Left ventricle myocardium inferior (tissue), 1 donor: ENCODE measurements around the gene ZNF804A. TPM values are rescaled to one million over a fixed set of nuclear protein-coding genes. Genes with fewer than 3 reads are reported as not detected.

Experiments
- DNase-seq: peaks from one replicate; pipeline ENCODE4 v3.0.0-alpha.2; 2020
- H3K27ac ChIP-seq: fragments of 200-600 bp; replicated peaks from 2 replicates; pipeline ENCODE4 v1.8.0; 2021
- H3K27me3 ChIP-seq: fragments of 200-600 bp; 2 replicates; pipeline ENCODE4 v1.8.0; 2021; ENCODE audit warnings: low read depth
- H3K36me3 ChIP-seq: fragments of 200-600 bp; 2 replicates; pipeline ENCODE4 v1.8.0; 2021
- H3K4me1 ChIP-seq: fragments of 200-600 bp; 2 replicates; pipeline ENCODE4 v1.8.0; 2021
- H3K4me3 ChIP-seq: fragments of 200-600 bp; 2 replicates; pipeline ENCODE4 v1.8.0; 2021; ENCODE audit warnings: mild to moderate bottlenecking, moderate library complexity
- H3K9me3 ChIP-seq: fragments of 200-600 bp; replicated peaks from 2 replicates; pipeline ENCODE4 v1.8.0; 2021
- intact Hi-C: fragments of 100-400 bp; cut with micrococcal nuclease; formaldehyde crosslinking; loops from one replicate; pipeline ENCODE4 v1.11.0; 2022
- total RNA-seq: library from RNA; stranded (reverse); fragmentation: NEBNext Ultra II Directional; extraction: Animal tissue kit (Norgen Biotek cat#: 25700); gene quantifications from one replicate; pipeline ENCODE4 v1.2.1, GENCODE V29; 2021
- TF ChIP-seq, protein P1 (sequence below): fragments of 200-600 bp; IDR thresholded peaks from 2 replicates; pipeline ENCODE4 v1.8.0; 2021; ENCODE audit warnings: antibody characterized with exemption, mild to moderate bottlenecking, borderline replicate concordance
- donor health status: DM: no; HTN: yes; CAD: no; lungs with severe emphysema.

The ZNF804A gene
- total RNA-seq, 1 donor from 2014 or later = not detected

DNA sequence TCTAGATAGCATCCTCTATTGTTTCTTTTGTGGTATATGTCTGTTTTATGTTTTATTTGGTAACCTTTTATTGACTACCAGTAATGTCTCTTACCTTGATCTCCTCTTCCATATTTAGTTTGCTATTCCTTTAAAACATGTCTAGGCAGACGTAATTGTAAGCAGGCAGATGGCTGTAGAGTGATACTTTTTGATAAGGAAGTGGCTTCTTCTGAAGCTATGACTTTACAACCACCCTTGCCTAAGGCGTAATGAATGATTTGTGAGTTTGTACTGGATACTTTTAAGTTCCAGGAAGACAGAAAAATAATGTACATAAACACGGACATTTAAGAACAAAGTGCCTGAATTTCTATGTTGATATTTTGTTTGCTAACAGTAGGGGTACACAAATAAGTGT lies 85.6 kb downstream of the ZNF804A start:
- Histone ChIP-seq H3K9me3 (peaks cover 19% of the 10 kb centered on the region), H3K27ac (no peak overlapping the region), H3K27me3 (no peaks in the 10 kb centered on the region), H3K4me3 (no peak overlapping the region), H3K36me3 (no peaks in the 10 kb centered on the region), H3K4me1 (no peaks in the 10 kb centered on the region)
- DNase-seq = no peak
- intact Hi-C loops = no loop called here
- TF ChIP-seq, protein P1, sequence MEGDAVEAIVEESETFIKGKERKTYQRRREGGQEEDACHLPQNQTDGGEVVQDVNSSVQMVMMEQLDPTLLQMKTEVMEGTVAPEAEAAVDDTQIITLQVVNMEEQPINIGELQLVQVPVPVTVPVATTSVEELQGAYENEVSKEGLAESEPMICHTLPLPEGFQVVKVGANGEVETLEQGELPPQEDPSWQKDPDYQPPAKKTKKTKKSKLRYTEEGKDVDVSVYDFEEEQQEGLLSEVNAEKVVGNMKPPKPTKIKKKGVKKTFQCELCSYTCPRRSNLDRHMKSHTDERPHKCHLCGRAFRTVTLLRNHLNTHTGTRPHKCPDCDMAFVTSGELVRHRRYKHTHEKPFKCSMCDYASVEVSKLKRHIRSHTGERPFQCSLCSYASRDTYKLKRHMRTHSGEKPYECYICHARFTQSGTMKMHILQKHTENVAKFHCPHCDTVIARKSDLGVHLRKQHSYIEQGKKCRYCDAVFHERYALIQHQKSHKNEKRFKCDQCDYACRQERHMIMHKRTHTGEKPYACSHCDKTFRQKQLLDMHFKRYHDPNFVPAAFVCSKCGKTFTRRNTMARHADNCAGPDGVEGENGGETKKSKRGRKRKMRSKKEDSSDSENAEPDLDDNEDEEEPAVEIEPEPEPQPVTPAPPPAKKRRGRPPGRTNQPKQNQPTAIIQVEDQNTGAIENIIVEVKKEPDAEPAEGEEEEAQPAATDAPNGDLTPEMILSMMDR = no peak

DNA sequence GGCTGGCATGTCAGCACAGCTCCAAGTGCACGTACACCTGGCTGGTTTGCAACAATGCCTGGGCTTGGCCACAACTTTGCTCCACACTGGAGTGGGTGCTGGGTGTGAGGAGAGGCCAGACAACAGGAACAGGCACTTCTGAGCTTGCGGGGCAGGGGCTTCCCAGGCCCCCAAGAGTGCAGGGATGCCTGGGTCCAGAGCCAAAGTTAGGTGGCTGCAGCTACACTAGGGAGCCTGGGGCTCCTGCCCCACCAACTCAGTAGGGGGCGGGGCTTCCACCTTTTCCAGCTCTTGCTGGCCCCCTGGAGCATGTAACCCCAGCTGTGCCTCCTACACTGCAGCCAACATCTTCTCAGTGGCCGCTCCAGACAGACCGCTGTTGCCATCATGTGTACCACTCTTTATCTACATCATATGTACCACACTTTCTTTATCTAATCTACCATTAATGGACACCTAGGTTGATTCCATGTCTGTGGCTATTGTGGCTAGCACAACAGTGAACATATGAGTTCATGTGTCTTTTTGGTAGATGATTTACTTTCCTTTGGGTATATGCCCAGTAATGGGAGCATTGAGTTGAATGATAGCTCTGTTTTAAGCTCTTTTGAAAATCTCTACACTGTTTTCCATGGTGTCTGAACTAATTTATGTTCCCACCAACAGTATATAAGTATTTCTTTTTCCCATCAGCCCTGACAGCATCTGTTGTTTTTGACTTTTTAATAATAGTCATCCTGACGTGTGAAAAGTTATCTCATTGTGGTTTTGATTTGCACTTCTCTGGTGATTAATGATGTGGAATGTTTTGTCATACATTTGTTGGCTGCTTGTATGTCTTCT lies 87.9 kb downstream of the ZNF804A start:
- Histone ChIP-seq H3K27me3 (no peaks in the 10 kb centered on the region), H3K27ac (no peak overlapping the region), H3K4me3 (no peak overlapping the region), H3K36me3 (no peaks in the 10 kb centered on the region), H3K4me1 (no peaks in the 10 kb centered on the region), H3K9me3 (peaks cover 7% of the 10 kb centered on the region)
- intact Hi-C loops = no loop called here
- TF ChIP-seq, protein P1 = no peak
- no peak for DNase-seq

DNA sequence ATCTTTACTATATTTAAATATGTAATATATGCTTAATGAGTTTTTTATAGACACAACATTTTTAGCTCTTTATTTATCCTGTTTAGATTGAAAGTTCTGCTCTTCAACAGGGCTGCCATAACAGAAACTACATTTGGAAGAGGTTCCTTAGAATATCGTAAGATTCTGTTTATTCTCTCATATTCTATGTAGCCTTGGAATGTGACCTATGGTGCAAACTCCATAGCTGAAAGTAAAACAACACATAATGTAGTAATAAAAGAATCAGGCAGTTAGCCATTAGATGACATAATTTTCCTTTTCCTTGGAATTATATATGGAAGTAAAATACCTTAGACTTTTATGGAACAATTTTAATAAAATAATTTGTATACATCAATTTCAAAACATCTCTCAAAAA lies 91.3 kb downstream of the ZNF804A start:
- no peak overlapping the region for H3K27ac ChIP-seq
- intact Hi-C loops = no loop called here

DNA sequence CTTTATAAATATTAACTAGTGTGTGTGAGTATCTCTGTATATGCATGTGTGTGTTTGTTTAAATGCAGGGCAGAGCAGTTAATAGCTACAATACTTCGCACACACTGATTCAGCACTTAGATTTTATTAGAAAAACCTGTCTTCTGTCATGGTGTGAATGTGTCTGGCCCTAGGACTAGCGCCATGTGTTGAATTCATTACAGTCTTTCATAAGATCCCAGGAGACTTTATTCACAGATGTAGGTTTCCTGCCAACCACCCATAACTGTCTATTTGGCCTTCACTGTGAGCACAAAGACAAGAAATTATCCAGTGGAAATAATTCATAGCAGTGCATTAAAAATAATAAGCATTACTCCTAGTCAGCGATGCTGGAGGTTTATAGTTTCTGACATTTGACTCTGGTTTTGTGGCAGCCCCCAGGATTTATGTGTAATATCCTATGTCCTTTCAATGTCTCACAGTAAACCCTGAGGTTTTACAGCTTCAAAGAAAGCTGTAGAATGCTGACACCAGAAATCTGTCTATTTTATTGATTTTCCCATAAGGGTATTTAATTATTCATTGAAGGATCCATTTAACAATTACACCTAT lies 93.9 kb downstream of the ZNF804A start:
- no peak overlapping the region for H3K4me3 ChIP-seq
- H3K27ac ChIP-seq = no peak overlapping the region
- TF ChIP-seq, protein P1 = no peak
- no peaks in the 10 kb centered on the region for H3K9me3 ChIP-seq
- DNase-seq = no peak
- no peaks in the 10 kb centered on the region for H3K27me3 ChIP-seq
- intact Hi-C loops = no loop called here
- H3K4me1 ChIP-seq = no peaks in the 10 kb centered on the region
- H3K36me3 ChIP-seq = no peaks in the 10 kb centered on the region

More for the DNA sequence above, 91.3 kb downstream of the ZNF804A start:
- Histone ChIP-seq H3K36me3 (no peaks in the 10 kb centered on the region), H3K27me3 (no peaks in the 10 kb centered on the region), H3K4me3 (no peak overlapping the region), H3K4me1 (no peaks in the 10 kb centered on the region), H3K9me3 (no peaks in the 10 kb centered on the region)
- TF ChIP-seq, protein P1 = no peak
- no peak for DNase-seq

DNA sequence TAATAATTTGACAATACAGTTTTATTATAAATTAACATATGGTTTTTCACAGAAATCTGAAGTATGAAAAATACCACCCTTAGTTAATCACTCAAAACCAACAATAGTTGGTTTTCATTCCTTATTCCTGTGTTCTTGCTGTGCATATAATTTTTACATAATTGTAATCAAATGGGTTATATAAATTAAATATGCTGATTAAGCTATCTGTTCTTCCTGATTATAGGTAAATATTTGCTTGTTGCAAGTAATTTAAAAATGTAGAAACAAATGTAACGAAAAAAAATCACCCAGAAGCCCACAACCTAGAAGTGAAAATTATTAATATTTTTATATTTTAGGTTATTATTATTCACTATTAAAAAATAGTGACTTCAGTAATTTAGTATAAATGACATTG lies 98.3 kb downstream of the ZNF804A start:
- no peaks in the 10 kb centered on the region for H3K36me3 ChIP-seq
- no peak overlapping the region for H3K27ac ChIP-seq
- DNase-seq = no peak
- H3K4me1 ChIP-seq = no peaks in the 10 kb centered on the region
- H3K27me3 ChIP-seq = no peaks in the 10 kb centered on the region
- H3K9me3 ChIP-seq = no peaks in the 10 kb centered on the region
- TF ChIP-seq, protein P1 = no peak
- intact Hi-C loops = no loop called here
- H3K4me3 ChIP-seq = no peak overlapping the region
